Measurements from ENCODE around the gene AASDH. TPM values are rescaled to one million over a fixed set of nuclear protein-coding genes. Genes with fewer than 3 reads are reported as not detected.

Gene AASDH
- total RNA-seq = 10 to 100 TPM in 1 of 2 donors, 1 to 10 TPM in 1; 8.8 to 13.8 TPM

GRCh38 chr4:56387023-56388001 lies at the start of gene AASDH:
Gene AASDH (minus strand): TSS chr4:56387491. CDS start chr4:56384299, 3,192 bp downstream.
- ATAC-seq (peak; percentile 90 to 93), DNase-seq (ENCODE audit: low spot score in 2 of 2) (peak; percentile 90)
- Mint-ChIP-seq H3K9me3 (no peaks in the 10 kb centered on the region), H3K36me3 (peaks cover 14 to 15% of the 10 kb centered on the region in 2 donors), H3K27ac (peak within 1 kb of the TSS; percentile 99 to 100)

GRCh38 chr4:56435140-56435926 lies 48.0 kb upstream of the AASDH start, which contains the start of gene PPAT:
Gene PPAT (minus strand): TSS chr4:56435615. CDS start chr4:56435477, 138 bp downstream.
- H3K36me3 Mint-ChIP-seq = peaks cover 30 to 51% of the 10 kb centered on the region in 2 donors
- DNase-seq (ENCODE audit: low spot score in 2 of 2) = peak; percentile 98 to 99
- no peaks in the 10 kb centered on the region for H3K9me3 Mint-ChIP-seq
- peak within 1 kb of the TSS; percentile 93 to 97 for H3K27ac Mint-ChIP-seq
- peak; percentile 80 to 84 for ATAC-seq

- DNase-seq (ENCODE audit: low spot score in 2 of 2) (peak in 1 of 2 donors; percentile 41), ATAC-seq (peak in 1 of 2 donors; percentile 9)
- Mint-ChIP-seq H3K9me3 (no peaks in the 10 kb centered on the region), H3K36me3 (peaks cover 27 to 47% of the 10 kb centered on the region in 2 donors), H3K27ac (peak overlapping the region; percentile 92 to 93)
Observed at GRCh38 chr4:56434599-56435139, 47.4 kb upstream of the AASDH start.

DNA sequence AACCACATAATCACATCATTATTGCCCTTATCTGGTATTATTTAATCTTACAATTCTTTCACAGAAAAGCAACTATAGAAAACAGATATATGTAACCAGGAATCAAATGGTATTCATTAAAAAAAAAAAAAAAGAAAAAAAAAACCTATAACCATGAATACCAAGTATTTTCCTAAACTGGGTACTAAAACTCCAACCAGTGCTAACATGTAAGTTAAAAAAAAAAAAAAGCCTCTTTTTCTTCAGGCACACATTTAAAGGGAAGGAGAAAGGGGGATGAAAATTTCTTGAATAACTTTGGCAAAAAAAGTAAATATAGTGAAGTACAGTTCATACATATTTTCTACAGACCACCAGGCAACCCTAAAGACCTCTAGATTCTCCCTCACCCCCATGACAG lies 46.0 kb upstream of the AASDH start:
- no peak for ATAC-seq
- H3K36me3 Mint-ChIP-seq = peaks cover 21 to 37% of the 10 kb centered on the region in 2 donors
- H3K27ac Mint-ChIP-seq = no peak overlapping the region

GRCh38 chr4:56430203-56430602 lies 42.9 kb upstream of the AASDH start:
- ATAC-seq (no peak), DNase-seq (ENCODE audit: low spot score in 2 of 2) (no peak)
- Mint-ChIP-seq H3K9me3 (peaks cover 0 to 4% of the 10 kb centered on the region in 2 donors), H3K27ac (no peak overlapping the region), H3K36me3 (peaks cover 7 to 26% of the 10 kb centered on the region in 2 donors)

More for the DNA sequence above, 46.0 kb upstream of the AASDH start:
- H3K9me3 Mint-ChIP-seq = no peaks in the 10 kb centered on the region
- DNase-seq (ENCODE audit: low spot score in 2 of 2) = no peak

GRCh38 chr4:56427179-56427578 lies 39.9 kb upstream of the AASDH start:
- Mint-ChIP-seq H3K36me3 (peaks cover 0 to 19% of the 10 kb centered on the region in 2 donors), H3K9me3 (peaks cover 0 to 4% of the 10 kb centered on the region in 2 donors), H3K27ac (no peak overlapping the region)
- ATAC-seq (no peak), DNase-seq (ENCODE audit: low spot score in 2 of 2) (no peak)

- ATAC-seq (peak in 1 of 2 donors; percentile 18), DNase-seq (ENCODE audit: low spot score in 2 of 2) (no peak)
- H3K9me3 Mint-ChIP-seq = peaks cover 0 to 4% of the 10 kb centered on the region in 2 donors
- H3K36me3 Mint-ChIP-seq = peaks cover 0 to 13% of the 10 kb centered on the region in 2 donors
- no peak overlapping the region for H3K27ac Mint-ChIP-seq
Observed at GRCh38 chr4:56426273-56426672, 39.0 kb upstream of the AASDH start.

- no peak for ATAC-seq
- peaks cover 0 to 4% of the 10 kb centered on the region in 2 donors for H3K9me3 Mint-ChIP-seq
Observed at GRCh38 chr4:56425518-56425917, 38.2 kb upstream of the AASDH start.

GRCh38 chr4:56424697-56425514 lies 37.6 kb upstream of the AASDH start:
- ATAC-seq = peak in 1 of 2 donors; percentile 41
- peak in 1 of 2 donors; percentile 25 for DNase-seq (ENCODE audit: low spot score in 2 of 2)
- H3K27ac Mint-ChIP-seq = no peak overlapping the region
- peaks cover 0 to 10% of the 10 kb centered on the region in 2 donors for H3K36me3 Mint-ChIP-seq
- H3K9me3 Mint-ChIP-seq = peaks cover 0 to 4% of the 10 kb centered on the region in 2 donors

More at GRCh38 chr4:56425518-56425917, 38.2 kb upstream of the AASDH start:
- no peak for DNase-seq (ENCODE audit: low spot score in 2 of 2)
- peaks cover 0 to 10% of the 10 kb centered on the region in 2 donors for H3K36me3 Mint-ChIP-seq
- H3K27ac Mint-ChIP-seq = no peak overlapping the region

DNA sequence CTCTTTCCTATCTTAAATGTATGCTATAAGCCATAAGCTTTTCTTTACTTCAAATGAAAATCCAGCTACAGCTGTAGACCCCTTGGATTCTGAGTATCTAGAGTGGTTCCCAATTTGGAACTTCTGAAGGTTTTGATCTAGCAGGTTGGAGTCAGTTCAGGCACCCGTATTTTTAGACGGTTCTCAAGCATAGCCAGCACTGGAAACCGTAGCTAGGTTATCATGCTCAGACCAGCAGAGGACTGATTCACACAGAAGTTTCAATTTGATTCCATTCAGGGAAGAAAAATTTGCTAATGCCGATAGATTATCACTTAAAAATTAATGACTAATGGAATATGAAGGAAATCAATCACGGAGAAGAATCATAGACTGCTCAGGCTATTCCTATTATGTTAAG lies 36.9 kb upstream of the AASDH start:
- H3K36me3 Mint-ChIP-seq = peaks cover 0 to 10% of the 10 kb centered on the region in 2 donors
- ATAC-seq (no peak), DNase-seq (ENCODE audit: low spot score in 2 of 2) (no peak)
- peaks cover 0 to 4% of the 10 kb centered on the region in 2 donors for H3K9me3 Mint-ChIP-seq
- no peak overlapping the region for H3K27ac Mint-ChIP-seq

DNA sequence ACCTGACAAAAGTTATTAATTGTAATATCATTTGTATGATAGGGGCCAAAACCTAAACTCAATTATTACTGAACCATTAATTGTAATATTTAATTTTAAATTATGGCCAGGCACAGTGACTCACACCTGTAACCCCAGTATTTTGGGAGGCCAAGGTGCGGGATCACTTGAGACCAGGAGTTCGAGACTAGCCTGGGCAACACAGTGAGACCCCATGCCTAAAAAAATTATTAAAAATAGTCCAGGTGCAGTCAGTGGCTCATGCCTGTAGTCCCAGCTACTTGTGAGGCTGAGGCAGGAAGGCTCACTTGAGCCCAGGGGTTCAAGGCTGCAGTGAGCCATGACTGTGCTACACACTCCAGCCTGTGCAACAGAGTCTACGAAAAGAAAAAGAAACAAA lies 30.1 kb upstream of the AASDH start:
- no peak overlapping the region for H3K27ac Mint-ChIP-seq
- no peak for DNase-seq (ENCODE audit: low spot score in 2 of 2)
- H3K9me3 Mint-ChIP-seq = no peaks in the 10 kb centered on the region
- no peak for ATAC-seq
- no peaks in the 10 kb centered on the region for H3K36me3 Mint-ChIP-seq

- Mint-ChIP-seq H3K9me3 (no peaks in the 10 kb centered on the region), H3K27ac (no peak overlapping the region), H3K36me3 (no peaks in the 10 kb centered on the region)
- ATAC-seq (no peak), DNase-seq (ENCODE audit: low spot score in 2 of 2) (no peak)
Observed at GRCh38 chr4:56416349-56416748, 29.1 kb upstream of the AASDH start.

GRCh38 chr4:56414135-56414670 lies 26.9 kb upstream of the AASDH start:
- DNase-seq (ENCODE audit: low spot score in 2 of 2) (no peak), ATAC-seq (no peak)
- H3K9me3 Mint-ChIP-seq = no peaks in the 10 kb centered on the region
- H3K27ac Mint-ChIP-seq = no peak overlapping the region
- no peaks in the 10 kb centered on the region for H3K36me3 Mint-ChIP-seq

DNA sequence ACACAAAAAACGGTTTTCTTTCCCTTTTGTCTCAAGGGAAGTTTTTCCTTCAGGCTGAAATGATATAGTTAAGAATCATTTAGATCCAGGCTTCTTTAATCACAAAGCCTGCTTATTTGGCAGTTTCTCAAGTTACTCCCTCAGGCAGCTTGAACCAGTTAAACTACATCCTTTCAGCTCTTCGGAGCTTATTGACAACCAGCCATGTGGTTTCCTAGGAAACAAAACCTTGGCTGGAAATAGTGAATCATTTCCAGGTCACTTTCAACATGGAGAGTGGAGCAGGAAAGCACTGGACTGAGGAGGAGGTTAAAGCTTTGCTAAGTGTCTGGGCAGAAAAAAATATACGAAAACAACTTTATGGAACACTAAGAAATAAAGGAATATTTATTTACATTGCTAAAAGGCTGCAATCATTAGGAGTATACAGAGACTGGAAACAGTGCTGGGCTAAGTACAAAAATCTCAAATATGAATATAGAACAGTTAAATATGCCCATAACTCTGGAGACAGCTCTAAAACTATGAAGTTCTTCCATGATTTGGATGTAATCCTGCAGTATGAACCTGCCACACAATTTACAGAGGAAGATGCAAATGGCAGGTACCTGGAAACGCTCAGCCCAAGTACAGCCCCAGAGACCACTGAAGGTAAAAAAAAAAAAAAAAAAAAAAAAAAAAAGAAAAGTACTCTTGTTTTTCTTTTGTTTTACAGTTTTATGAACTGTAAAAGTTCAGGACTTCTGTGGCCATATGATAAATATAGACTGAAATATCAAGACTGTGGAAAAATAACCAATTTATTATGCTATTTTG lies 23.2 kb upstream of the AASDH start:
- DNase-seq (ENCODE audit: low spot score in 2 of 2) (no peak), ATAC-seq (peak; percentile 63 to 74)
- H3K27ac Mint-ChIP-seq = peak overlapping the region; percentile 26 to 79
- H3K9me3 Mint-ChIP-seq = no peaks in the 10 kb centered on the region
- H3K36me3 Mint-ChIP-seq = peaks cover 6% of the 10 kb centered on the region in 2 donors

Data from activated naive CD4-positive, alpha-beta T cell treated with anti-CD3 and anti-CD28 coated beads, Interleukin-2, amount 50 U/mL, for 72 hours (primary cell).